WTC11 (cell line): Measurements from ENCODE around the gene PCDHA3. TPM values are rescaled to one million over a fixed set of nuclear protein-coding genes. Genes with fewer than 3 reads are reported as not detected.

Source experiments
- ATAC-seq: fragments of 200-7000 bp; cut with Tn5 transposase; 2 replicates; pipeline ENCODE4 v1.10.0; 2021; ENCODE audit warnings: mild to moderate bottlenecking, moderate library complexity
- CTCF ChIA-PET: fragments of 300-600 bp; sonication (Branson Sonifier 250); formaldehyde crosslinking; loops from one replicate; lab custom pipeline; 2021; ENCODE audit warnings: antibody characterized with exemption; lab: Charles Lee
- POLR2A ChIA-PET: fragments of 350-600 bp; sonication (Branson Sonifier 250); formaldehyde crosslinking; loops from one replicate; lab custom pipeline; 2021; ENCODE audit warnings: antibody characterized with exemption; lab: Charles Lee
- DNase-seq: peaks from one replicate; pipeline ENCODE4 v3.0.0; 2021; ENCODE audit warnings: low spot score
- H3K27ac Mint-ChIP-seq: 2 replicates; pipeline ENCODE4 v1.8.0; 2021; ENCODE audit warnings: mixed read lengths
- H3K27me3 Mint-ChIP-seq: 2 replicates; pipeline ENCODE4 v1.8.0; 2021; ENCODE audit warnings: low read depth, mild to moderate bottlenecking, moderate library complexity, mixed read lengths
- H3K36me3 Mint-ChIP-seq: 2 replicates; pipeline ENCODE4 v1.8.0; 2021; ENCODE audit warnings: mixed read lengths
- H3K4me1 Mint-ChIP-seq: 2 replicates; pipeline ENCODE4 v1.8.0; 2022; ENCODE audit warnings: mixed read lengths
- H3K4me3 Mint-ChIP-seq: 2 replicates; pipeline ENCODE4 v1.8.0; 2021; ENCODE audit warnings: mild to moderate bottlenecking, moderate library complexity, mixed read lengths
- H3K9me3 Mint-ChIP-seq: 2 replicates; pipeline ENCODE4 v1.8.0; 2021; ENCODE audit warnings: mixed read lengths
- AR ChIP-seq: fragments of 250-450 bp; sonication (Bioruptor Pico); IDR thresholded peaks from 2 replicates; pipeline ENCODE4 v1.9.0; 2021; ENCODE audit warnings: mild to moderate bottlenecking
- ATF1 ChIP-seq: sonication (generic); formaldehyde crosslinking; IDR thresholded peaks from 2 replicates; pipeline ENCODE4 v1.8.1; 2023; ENCODE audit warnings: mild to moderate bottlenecking, moderate library complexity, missing genetic modification reagents
- CBFB ChIP-seq: sonication (generic); formaldehyde crosslinking; IDR thresholded peaks from 2 replicates; pipeline ENCODE4 v1.8.1; 2022; ENCODE audit warnings: mild to moderate bottlenecking, low read depth, missing genetic modification reagents
- CDX4 ChIP-seq: fragments of 250-450 bp; sonication (Bioruptor Pico); IDR thresholded peaks from 2 replicates; pipeline ENCODE4 v1.9.0; 2021; ENCODE audit warnings: moderate library complexity, mild to moderate bottlenecking, inconsistent platforms, borderline replicate concordance
- ELF4 ChIP-seq: sonication (generic); formaldehyde crosslinking; IDR thresholded peaks from 2 replicates; pipeline ENCODE4 v1.8.1; 2022; ENCODE audit warnings: low read depth, mild to moderate bottlenecking, moderate library complexity, missing genetic modification reagents
- FOXP4 ChIP-seq: sonication (generic); formaldehyde crosslinking; IDR thresholded peaks from 2 replicates; pipeline ENCODE4 v1.8.0; 2022; ENCODE audit warnings: mild to moderate bottlenecking, missing genetic modification reagents
- GABPB1 ChIP-seq: sonication (generic); formaldehyde crosslinking; IDR thresholded peaks from 2 replicates; pipeline ENCODE4 v1.8.1; 2023; ENCODE audit warnings: mild to moderate bottlenecking, missing genetic modification reagents
- GTF2I ChIP-seq: fragments of 250-450 bp; sonication (Bioruptor Pico); conservative IDR thresholded peaks from 2 replicates; pipeline ENCODE4 v1.4.0; 2021; ENCODE audit warnings: mild to moderate bottlenecking
- PRDM15 ChIP-seq: sonication (generic); formaldehyde crosslinking; IDR thresholded peaks from 2 replicates; pipeline ENCODE4 v1.8.0; 2022; ENCODE audit warnings: missing genetic modification reagents
- RORB ChIP-seq: fragments of 250-450 bp; sonication (Bioruptor Pico); IDR thresholded peaks from 2 replicates; pipeline ENCODE4 v1.9.0; 2021; ENCODE audit warnings: mild to moderate bottlenecking
- SMAD3 ChIP-seq: sonication (generic); formaldehyde crosslinking; IDR thresholded peaks from 2 replicates; pipeline ENCODE4 v1.8.0; 2022; ENCODE audit warnings: missing genetic modification reagents, mild to moderate bottlenecking, borderline replicate concordance
- SOX15 ChIP-seq: fragments of 250-450 bp; sonication (Bioruptor Pico); IDR thresholded peaks from 2 replicates; pipeline ENCODE4 v1.9.0; 2021; ENCODE audit warnings: mild to moderate bottlenecking
- TEAD1 ChIP-seq: sonication (generic); formaldehyde crosslinking; IDR thresholded peaks from 2 replicates; pipeline ENCODE4 v1.8.0; 2022; ENCODE audit warnings: mild to moderate bottlenecking, missing genetic modification reagents
- USF1 ChIP-seq: sonication (generic); formaldehyde crosslinking; IDR thresholded peaks from 2 replicates; pipeline ENCODE4 v1.8.0; 2022; ENCODE audit warnings: mild to moderate bottlenecking, missing genetic modification reagents
- ZBTB21 ChIP-seq: sonication (generic); formaldehyde crosslinking; IDR thresholded peaks from 2 replicates; pipeline ENCODE4 v1.8.1; 2023; ENCODE audit warnings: mild to moderate bottlenecking, missing genetic modification reagents, borderline replicate concordance
- total RNA-seq: library from RNA; stranded (reverse); gene quantifications from 3 replicates; pipeline ENCODE4 v1.2.3, GENCODE V29; 2021
- TF ChIP-seq, protein P1 (sequence below): sonication (generic); formaldehyde crosslinking; IDR thresholded peaks from 2 replicates; pipeline ENCODE4 v1.8.0; 2022; ENCODE audit warnings: mild to moderate bottlenecking, missing genetic modification reagents

The PCDHA3 gene
- total RNA-seq, 1 experiment from 2014 or later: 3.4 TPM

DNA sequence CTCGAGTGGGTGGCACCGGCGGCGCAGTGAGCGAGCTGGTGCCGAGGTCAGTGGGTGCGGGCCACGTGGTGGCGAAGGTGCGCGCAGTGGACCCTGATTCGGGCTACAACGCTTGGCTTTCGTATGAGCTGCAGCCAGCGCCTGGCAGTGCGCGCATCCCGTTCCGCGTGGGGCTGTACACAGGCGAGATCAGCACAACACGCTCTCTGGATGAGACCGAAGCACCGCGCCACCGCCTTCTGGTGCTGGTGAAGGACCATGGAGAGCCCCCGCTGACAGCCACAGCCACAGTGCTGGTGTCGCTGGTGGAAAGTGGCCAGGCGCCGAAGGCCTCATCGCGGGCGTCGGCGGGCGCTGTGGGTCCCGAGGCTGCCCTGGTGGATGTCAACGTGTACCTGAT lies 22.6 kb downstream of the PCDHA3 start:
- peaks cover 2% of the 10 kb centered on the region for H3K36me3 Mint-ChIP-seq
- H3K9me3 Mint-ChIP-seq: 0 out of 2 replicates have a peak, but pooled peaks cover 1% of the 10 kb centered on the region
- DNase-seq (no peak), ATAC-seq (no peak)
- H3K4me3 Mint-ChIP-seq: no peak overlapping the region
- no peak overlapping the region for H3K27ac Mint-ChIP-seq
- TF ChIP-seq USF1 (CRISPR knock-in tag): no peak
- no peak for TF ChIP-seq AR
- no peak for TF ChIP-seq ZBTB21
- no peak for TF ChIP-seq ELF4
- TF ChIP-seq TEAD1: no peak
- TF ChIP-seq SOX15 (CRISPR knock-in tag): no peak
- no peak for TF ChIP-seq RORB
- TF ChIP-seq SMAD3 (CRISPR knock-in tag): no peak
- TF ChIP-seq GABPB1 (CRISPR knock-in tag): no peak
- no peak for TF ChIP-seq CBFB
- TF ChIP-seq ATF1: no peak
- TF ChIP-seq, protein P1, sequence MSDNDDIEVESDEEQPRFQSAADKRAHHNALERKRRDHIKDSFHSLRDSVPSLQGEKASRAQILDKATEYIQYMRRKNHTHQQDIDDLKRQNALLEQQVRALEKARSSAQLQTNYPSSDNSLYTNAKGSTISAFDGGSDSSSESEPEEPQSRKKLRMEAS (CRISPR knock-in tag): no peak
- no peak for TF ChIP-seq CDX4 (CRISPR knock-in tag)
- TF ChIP-seq GTF2I (CRISPR knock-in tag): no peak
- no peaks in the 10 kb centered on the region for H3K27me3 Mint-ChIP-seq
- peaks cover 2% of the 10 kb centered on the region; the same call in 1 of the 2 replicates for H3K4me1 Mint-ChIP-seq
- POLR2A ChIA-PET: no interaction called here
- CTCF ChIA-PET: interaction anchor here (0.6 to 1.6 kb wide), 5 partner anchors 11 to 37 kb away, joined by 3 to 4 read pairs (median 4); partner anchors contain the start of genes PCDHA1, PCDHA2, PCDHA4 and PCDHA7

- TF ChIP-seq FOXP4 (no peak), PRDM15 (CRISPR knock-in tag) (peak; percentile 73)
- Mint-ChIP-seq H3K36me3 (peaks cover 14% of the 10 kb centered on the region), H3K4me1 (peaks cover 4% of the 10 kb centered on the region; the same call in 1 of the 2 replicates), H3K27ac (no peak within 1 kb of the TSS), H3K27me3 (no peaks in the 10 kb centered on the region), H3K4me3 (peak within 1 kb of the TSS; percentile 74), H3K9me3 (0 out of 2 replicates have a peak, but pooled peaks cover 3% of the 10 kb centered on the region)
- DNase-seq (no peak), ATAC-seq (peak; percentile 24; the same call in 1 of the 2 replicates)
- POLR2A ChIA-PET: no interaction called here
- CTCF ChIA-PET: interaction anchor here (0.6 to 3.6 kb wide), 13 partner anchors 10 to 299 kb away, joined by 3 to 32 read pairs (median 4); partner anchors contain the start of genes PCDHA1, PCDHA10, PCDHA2 and PCDHA4
These were observed 27.0 kb downstream of the PCDHA3 start, which contains the start of gene PCDHA6 for GRCh38 chr5:140827704-140828361. TSS of gene PCDHA6 (plus strand) at chr5:140827960. CDS start at chr5:140828092, 132 bp downstream.
